GM19463 (cell line): ENCODE measurements around the gene KCNQ1OT1.

Experiments used
- ATAC-seq: cut with Tn5 transposase; IDR thresholded peaks from one replicate; pipeline ENCODE4 v1.9.1; 2021; ENCODE audit warnings: mild to moderate bottlenecking, moderate library complexity; ENCODE audit not compliant: unreplicated experiment

KCNQ1OT1 gene

DNA sequence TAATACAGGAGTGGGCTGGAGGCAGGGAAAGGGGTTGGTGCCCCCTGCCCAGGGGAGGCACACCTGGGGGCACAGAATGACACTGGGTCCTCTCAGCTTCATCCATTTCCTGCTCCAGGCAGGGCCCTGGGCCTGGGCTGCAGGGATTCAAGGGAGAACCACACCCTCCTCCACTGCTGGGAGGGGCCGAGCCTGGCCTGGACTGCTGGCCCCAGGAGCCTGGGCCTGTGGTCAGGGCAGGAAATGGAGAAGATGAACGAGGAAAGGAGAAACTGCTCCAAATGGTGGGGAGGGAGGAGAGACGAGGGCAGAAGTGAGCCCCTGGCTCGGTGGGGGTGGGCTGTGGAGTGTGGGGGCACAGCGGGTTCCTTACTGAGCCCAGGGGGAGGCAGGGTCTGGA, 38.1 kb upstream of the KCNQ1OT1 start:
- ATAC-seq: no peak

GRCh38 chr11:2737226-2737590, 37.4 kb upstream of the KCNQ1OT1 start:
- ATAC-seq: no peak

- ATAC-seq: no peak
Measured at GRCh38 chr11:2736577-2737225, 36.9 kb upstream of the KCNQ1OT1 start.

DNA sequence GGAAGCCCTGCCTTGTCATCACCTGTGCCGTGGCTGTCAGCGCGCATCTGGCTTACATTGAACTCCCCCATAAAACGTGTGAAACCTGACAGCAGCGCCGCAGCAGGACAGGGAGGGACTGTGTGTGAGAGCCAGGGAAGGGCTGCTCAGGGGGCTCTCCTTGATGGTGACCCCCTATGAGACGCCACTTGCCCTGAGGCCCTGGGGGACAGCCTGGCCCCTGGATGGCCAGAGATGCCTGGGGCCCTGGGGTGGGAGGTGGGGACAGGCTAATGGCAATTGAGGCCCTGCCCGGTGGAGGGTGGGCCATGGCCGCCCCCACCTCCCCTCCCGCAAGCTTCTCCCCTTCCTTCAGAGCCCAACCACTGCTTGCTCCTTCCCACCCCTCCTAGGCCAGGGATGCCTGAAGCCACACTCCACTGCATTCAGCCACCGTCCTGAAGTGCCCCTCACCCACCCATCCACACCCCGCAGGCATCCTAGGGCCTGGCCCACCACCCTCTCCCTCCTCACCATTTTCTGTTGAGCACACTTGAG, 35.3 kb upstream of the KCNQ1OT1 start:
- no peak for ATAC-seq

DNA sequence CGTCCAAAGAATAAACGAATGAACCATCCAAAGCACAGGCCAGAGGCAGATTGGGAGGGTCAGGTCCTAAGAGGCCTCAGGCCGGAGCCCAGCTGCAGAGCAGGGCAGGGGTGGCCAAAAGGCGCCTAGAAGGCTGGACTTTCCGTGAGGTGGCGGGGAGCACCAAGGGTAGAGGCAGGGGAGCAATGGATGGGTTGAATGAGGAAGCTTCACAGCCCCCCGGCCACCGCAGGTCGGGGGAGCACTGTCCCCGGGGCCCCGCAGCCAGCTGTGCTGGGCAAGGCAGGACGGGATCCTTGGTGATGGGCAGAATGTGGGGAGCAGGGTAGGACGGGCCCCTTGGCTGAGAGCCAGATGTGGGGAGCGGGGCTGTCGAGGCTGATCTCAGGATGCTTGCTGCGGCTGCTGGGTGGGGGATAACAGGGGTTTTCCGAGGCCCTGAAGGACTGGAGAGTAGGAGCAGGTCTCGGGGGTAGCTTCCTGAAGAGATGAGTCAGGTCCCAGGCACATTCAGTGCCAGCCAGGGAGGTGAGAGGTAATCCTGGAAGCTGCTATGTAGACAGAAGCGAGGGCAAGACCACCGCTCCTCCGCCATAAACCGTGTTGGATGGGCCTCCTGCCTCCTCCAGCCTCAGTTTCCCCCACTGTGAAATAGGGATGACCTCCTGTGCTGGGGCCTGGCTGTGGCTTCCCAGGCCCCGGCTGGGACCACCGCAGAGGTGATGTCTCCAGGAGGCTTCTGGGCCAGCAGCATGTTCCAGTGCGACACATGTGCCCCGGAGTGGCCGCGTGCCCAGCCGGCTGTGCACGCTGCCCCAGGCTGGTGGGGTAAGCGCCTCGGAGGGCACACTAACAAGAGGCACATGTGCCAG, 34.6 kb upstream of the KCNQ1OT1 start:
- ATAC-seq: no peak

GRCh38 chr11:2732940-2733628, 33.3 kb upstream of the KCNQ1OT1 start:
- no peak for ATAC-seq

GRCh38 chr11:2732261-2732939, 32.6 kb upstream of the KCNQ1OT1 start:
- ATAC-seq: no peak

- ATAC-seq: no peak
Measured at GRCh38 chr11:2731130-2732125, 31.6 kb upstream of the KCNQ1OT1 start.

DNA sequence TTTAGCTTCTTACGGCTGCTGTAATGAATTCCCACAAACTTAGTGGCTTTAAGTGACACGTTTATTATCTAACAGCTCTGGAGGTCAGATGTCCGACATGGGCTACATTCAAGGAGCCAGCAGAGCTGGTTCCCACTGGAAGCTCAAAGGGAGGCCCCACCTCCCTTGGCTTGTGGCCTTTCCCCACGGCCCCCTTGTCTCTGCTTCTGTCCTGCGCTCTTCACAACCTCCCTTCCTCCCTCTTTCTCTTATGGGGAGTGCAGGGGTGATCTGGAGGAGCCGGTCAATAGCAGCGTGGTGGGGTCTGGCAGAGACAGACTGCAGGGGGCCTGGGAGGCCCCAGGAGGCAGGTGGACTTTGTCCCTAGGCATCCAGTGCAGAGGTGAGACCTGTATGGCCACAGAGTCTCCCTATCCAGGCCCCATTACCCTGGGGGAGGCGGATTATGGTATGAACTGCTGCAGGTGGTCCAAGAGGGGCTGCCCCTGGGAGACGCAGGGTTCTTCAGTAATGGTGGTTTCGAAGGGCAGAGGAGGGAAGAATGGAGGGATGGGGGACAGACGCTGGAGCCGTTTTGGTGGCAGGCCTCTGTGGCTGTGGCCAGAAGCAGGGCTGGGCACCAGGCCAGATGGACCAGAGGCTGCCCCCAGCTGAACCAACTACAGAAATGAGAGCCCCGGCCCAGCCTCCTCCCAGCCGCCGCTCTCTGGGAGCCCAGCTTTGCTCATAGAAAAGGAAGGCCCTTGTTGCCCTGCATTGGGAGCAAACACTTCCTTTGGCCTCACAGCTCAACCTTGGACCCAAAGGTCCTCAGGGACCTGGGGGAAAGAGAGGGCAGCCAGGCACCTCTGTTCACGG, 30.7 kb upstream of the KCNQ1OT1 start:
- no peak for ATAC-seq

- ATAC-seq: no peak
Measured at GRCh38 chr11:2729841-2730240, 30.0 kb upstream of the KCNQ1OT1 start.

GRCh38 chr11:2728663-2729332, 29.0 kb upstream of the KCNQ1OT1 start:
- no peak for ATAC-seq

DNA sequence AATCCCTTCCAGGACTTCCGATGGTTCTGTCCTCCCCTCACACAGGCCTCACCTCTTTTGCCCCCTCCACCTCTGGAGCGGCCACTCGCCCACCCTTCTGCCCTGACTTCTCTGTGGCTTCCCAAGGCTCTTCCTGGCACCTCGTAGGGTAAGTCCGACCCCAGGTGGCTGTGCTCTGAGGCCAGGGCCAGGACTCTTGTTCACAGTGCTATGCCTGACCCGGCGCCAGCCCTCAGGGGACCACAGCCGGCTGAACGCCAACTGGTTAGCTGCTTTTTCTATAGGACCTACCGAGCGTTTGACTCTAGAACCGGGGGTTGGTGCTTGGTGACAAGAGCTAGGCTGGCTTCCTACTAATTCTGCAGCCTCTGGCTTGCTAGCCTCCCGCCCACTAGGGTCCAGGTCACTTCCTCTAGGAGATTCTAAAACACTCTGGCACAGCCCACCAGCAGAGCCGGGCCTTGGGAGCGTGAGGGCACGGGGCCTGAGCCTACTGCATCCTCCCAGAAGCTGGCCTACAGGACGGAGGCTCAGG, 28.4 kb upstream of the KCNQ1OT1 start:
- ATAC-seq: no peak

GRCh38 chr11:2726964-2727363, 27.2 kb upstream of the KCNQ1OT1 start:
- no peak for ATAC-seq

DNA sequence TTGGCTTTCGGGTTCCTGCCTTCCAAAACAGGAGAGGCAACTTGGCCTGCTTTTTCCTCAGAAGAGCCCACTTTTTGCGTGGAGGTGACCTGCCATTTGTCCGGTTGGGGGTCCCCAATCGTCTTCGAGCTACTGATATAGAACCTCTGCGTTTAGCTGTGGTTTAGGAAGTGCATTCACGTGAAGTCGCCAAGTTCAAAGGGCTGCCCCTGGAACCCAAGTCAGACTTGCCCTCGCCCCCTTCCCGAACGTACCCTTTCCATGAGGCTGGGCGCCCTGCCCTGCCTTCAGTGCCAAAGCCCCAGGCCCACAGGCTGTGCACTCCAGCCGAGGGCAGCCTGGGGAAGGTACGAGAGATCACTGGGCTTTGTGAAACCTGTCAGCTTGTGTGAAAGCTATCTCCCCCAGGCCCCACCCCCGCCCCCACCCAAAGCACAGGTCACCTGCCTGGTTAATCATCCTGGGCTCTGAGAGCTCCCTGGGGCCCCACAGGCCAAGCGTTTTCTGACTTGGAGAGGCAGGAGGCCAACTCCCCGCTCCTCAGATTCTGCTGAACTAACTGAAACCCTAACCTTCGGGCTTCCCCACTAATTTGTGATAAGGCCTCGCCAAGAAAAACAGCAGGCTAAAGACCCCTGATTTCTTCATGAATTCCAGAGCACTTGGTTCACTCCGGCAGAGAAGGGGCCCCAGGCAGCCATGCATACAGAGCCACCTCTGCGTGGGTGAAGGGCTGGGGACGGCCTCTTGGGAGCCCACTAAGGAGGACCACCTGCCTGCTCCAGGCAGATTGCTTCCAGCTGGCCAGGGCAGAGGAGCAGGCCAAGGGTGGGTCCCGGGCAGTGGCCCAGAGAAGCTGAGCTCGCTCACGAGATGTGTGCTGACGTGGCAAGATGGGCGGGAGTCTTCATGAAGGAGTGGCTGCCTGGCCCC, 25.8 kb upstream of the KCNQ1OT1 start:
- ATAC-seq: no peak

DNA sequence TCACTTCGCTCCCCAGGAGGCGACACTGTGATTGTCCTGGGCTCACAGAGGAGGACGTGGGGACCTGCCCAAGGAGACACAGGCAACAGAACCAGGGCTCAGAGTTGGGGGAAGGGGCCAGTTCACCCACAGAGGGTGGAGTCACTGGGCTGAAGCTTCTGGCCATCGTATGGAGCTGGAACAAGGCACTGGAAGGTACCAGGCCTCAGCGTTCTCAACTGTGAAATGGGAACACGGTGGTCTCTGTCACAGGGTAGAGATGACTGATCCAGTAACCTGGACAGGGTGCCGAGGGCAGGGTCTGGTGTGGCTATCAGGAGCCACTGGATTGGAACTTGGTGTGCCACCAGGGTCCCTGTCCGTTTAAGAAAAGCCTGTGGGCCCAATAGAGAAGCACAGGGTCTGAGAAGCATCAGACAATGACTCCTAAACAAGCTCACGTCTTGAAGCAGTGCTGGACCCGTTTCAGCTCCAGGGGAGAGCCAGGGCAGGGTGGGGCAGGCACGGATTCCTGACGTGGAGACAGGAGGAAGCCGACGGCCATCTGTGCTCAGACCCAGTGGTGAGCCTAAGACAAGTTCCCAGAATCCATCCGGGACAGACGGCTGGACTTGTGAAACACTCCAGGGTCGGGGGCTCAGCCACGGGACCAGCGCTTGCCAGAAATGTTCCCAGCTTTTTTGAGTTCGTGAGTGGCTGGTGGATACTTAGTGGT, 25.0 kb upstream of the KCNQ1OT1 start:
- ATAC-seq: no peak

GRCh38 chr11:2724104-2724503, 24.3 kb upstream of the KCNQ1OT1 start:
- ATAC-seq: no peak
